Uterus (tissue), 2 donors: Measurements from ENCODE around the gene JPT2.

ENCODE experiments used
- CTCF ChIP-seq, 4 experiments: fragments of 200-600 bp in 2 of 4; fragments of 450-650 bp in 2 of 4; sonication (generic) in 2 of 4; IDR thresholded peaks; one replicate each; pipeline ENCODE4 v1.5.1; 2016 to 2019; ENCODE audit warnings: antibody characterized with exemption in 4 of 4, mild to moderate bottlenecking in 2 of 4, moderate library complexity in 1 of 4
- POLR2A ChIP-seq, 2 donors: fragments of 450-650 bp; IDR thresholded peaks; one replicate each; pipeline ENCODE4 v1.6.1; 2016; ENCODE audit warnings: antibody characterized with exemption in 2 of 2, mild to moderate bottlenecking in 1 of 2, moderate library complexity in 1 of 2

GRCh38 chr16:1707193-1707790, 29.2 kb downstream of the JPT2 start:
- TF ChIP-seq CTCF (IDR thresholded peaks at IDR 0.05) (no peak), POLR2A (IDR thresholded peaks at IDR 0.05) (no peak)
